ENCODE data around the gene SPPL3.

GRCh38 chr12:120844297-120844696 is 59.9 kb downstream of the SPPL3 start:
- TF ChIP-seq CTCF (IDR thresholded peaks at IDR 0.05) (no peak), ZFX (IDR thresholded peaks at IDR 0.05; ENCODE audit: borderline replicate concordance) (no peak)

All from 22Rv1 (cell line).